ENCODE results near the gene RNF151. TPM values are rescaled to one million over a fixed set of nuclear protein-coding genes. Genes with fewer than 3 reads are reported as not detected.

RNF151 gene
- total RNA-seq, 1 donor from 2014 or later = not detected

DNA sequence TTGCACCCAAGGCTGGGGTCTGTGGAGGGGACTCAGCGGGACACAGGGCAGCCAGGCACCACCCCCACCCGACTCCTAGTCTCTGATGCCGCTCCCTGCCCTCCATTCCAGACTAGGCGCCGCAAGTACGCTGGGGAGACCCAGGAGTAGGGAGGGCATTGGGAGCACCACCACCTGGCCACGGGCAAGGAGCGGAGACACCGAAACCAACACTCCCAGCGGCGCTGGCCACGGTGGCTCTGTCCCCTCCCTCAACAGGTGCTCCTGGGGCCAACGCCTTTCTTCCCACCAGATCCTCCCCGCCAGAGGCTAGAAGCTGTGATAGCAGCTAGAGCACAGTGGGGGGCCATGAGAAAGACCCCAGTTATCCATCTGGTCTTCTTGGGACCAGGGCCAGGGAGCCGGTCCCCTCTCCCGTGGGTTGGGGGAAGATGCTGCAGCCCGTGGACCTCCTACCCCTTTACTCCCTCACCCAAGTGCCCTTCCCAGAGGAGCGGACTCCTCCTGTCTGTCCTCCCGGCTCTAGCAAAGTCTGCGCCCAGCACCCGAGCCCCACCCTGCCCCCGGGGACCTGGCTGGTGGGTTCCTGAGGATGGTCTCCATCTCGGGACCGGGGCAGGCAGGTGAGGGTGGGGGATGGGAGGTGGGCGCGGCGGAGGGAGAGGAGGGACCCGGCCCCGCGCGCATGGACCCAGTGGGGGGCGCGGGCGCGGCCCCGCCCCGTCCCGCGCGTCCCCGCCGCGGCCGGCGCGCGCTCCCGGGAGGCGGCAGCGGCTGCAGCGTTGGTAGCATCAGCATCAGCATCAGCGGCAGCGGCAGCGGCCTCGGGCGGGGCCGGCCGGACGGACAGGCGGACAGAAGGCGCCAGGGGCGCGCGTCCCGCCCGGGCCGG is 22.8 kb downstream of the RNF151 start, which contains the start of gene SYNGR3:
TSS of gene SYNGR3 (plus strand) at position 762 of the 892 bp plus-strand sequence. CDS start 133 bp downstream, outside the sequence.
- H3K27ac Mint-ChIP-seq (ENCODE audit: unreplicated experiment) = no peak within 1 kb of the TSS
- H3K27me3 ChIP-seq (ENCODE audit: insufficient read depth, low read length) = peaks cover 25% of the 10 kb centered on the region
- peak within 1 kb of the TSS; percentile 34 for H2AFZ ChIP-seq (ENCODE audit: low read depth, low read length)
- DNase-seq (ENCODE audit: low read depth) (no peak), FAIRE-seq (no peak)
- no peaks in the 10 kb centered on the region for H3K9me3 Mint-ChIP-seq (ENCODE audit: unreplicated experiment)
- no peak within 1 kb of the TSS for H3K9ac ChIP-seq (ENCODE audit: low read length)
- peak within 1 kb of the TSS; percentile 48 for H3K4me2 ChIP-seq (ENCODE audit: low read length)
- H3K9me3 ChIP-seq (ENCODE audit: insufficient read depth, low read depth, low read length) = peaks cover 3% of the 10 kb centered on the region
- H3K4me3 ChIP-seq (ENCODE audit: insufficient read depth, low read depth, low read length) = no peak within 1 kb of the TSS
- H4K20me1 ChIP-seq (ENCODE audit: insufficient read depth, low read length) = peaks cover 15% of the 10 kb centered on the region
- H3K36me3 ChIP-seq (ENCODE audit: insufficient read depth, low read length) = peaks cover 5% of the 10 kb centered on the region
- peaks cover 17% of the 10 kb centered on the region for H3K27me3 Mint-ChIP-seq (ENCODE audit: low read depth, unreplicated experiment)
- TF ChIP-seq, protein P1, sequence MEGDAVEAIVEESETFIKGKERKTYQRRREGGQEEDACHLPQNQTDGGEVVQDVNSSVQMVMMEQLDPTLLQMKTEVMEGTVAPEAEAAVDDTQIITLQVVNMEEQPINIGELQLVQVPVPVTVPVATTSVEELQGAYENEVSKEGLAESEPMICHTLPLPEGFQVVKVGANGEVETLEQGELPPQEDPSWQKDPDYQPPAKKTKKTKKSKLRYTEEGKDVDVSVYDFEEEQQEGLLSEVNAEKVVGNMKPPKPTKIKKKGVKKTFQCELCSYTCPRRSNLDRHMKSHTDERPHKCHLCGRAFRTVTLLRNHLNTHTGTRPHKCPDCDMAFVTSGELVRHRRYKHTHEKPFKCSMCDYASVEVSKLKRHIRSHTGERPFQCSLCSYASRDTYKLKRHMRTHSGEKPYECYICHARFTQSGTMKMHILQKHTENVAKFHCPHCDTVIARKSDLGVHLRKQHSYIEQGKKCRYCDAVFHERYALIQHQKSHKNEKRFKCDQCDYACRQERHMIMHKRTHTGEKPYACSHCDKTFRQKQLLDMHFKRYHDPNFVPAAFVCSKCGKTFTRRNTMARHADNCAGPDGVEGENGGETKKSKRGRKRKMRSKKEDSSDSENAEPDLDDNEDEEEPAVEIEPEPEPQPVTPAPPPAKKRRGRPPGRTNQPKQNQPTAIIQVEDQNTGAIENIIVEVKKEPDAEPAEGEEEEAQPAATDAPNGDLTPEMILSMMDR (IDR thresholded peaks at IDR 0.05; ENCODE audit: insufficient read depth, low read depth, low read length) = no peak
- TF ChIP-seq EZH2 (IDR thresholded peaks at IDR 0.05; ENCODE audit: insufficient read depth, low read length) = peak; percentile 93
- H3K4me1 Mint-ChIP-seq (ENCODE audit: low read depth, unreplicated experiment) = no peaks in the 10 kb centered on the region
- no peak within 1 kb of the TSS for H3K27ac ChIP-seq (ENCODE audit: low read depth, low read length)
- H3K79me2 ChIP-seq (ENCODE audit: insufficient read depth, low read length) = peaks cover 16% of the 10 kb centered on the region
- peaks cover 3% of the 10 kb centered on the region for H3K36me3 Mint-ChIP-seq (ENCODE audit: low read depth, unreplicated experiment)
- no peak within 1 kb of the TSS for H3K4me3 Mint-ChIP-seq (ENCODE audit: unreplicated experiment)
- peaks cover 24% of the 10 kb centered on the region for H3K4me1 ChIP-seq (ENCODE audit: insufficient read depth, low read length)

DNA sequence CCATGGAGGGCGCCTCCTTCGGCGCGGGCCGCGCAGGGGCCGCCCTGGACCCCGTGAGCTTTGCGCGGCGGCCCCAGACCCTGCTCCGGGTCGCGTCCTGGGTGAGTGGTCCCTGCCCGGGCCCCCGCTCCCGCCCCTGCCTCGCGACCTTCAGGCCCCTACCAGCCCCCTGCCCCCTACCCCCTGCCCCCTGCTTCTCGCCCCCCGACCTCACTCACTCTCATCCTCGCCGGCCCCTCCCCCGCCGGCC is 23.4 kb downstream of the RNF151 start:
- TF ChIP-seq, protein P1 (IDR thresholded peaks at IDR 0.05; ENCODE audit: insufficient read depth, low read depth, low read length) = no peak
- TF ChIP-seq EZH2 (IDR thresholded peaks at IDR 0.05; ENCODE audit: insufficient read depth, low read length) = no peak
- H3K36me3 ChIP-seq (ENCODE audit: insufficient read depth, low read length) = peaks cover 5% of the 10 kb centered on the region
- H3K36me3 Mint-ChIP-seq (ENCODE audit: low read depth, unreplicated experiment) = peaks cover 3% of the 10 kb centered on the region

More for the DNA sequence above, 23.4 kb downstream of the RNF151 start:
- H3K27me3 Mint-ChIP-seq (ENCODE audit: low read depth, unreplicated experiment) = peaks cover 17% of the 10 kb centered on the region
- Histone ChIP-seq H3K4me2 (ENCODE audit: low read length) (peak overlapping the region; percentile 48), H3K4me1 (ENCODE audit: insufficient read depth, low read length) (peaks cover 19% of the 10 kb centered on the region), H4K20me1 (ENCODE audit: insufficient read depth, low read length) (peaks cover 14% of the 10 kb centered on the region), H3K79me2 (ENCODE audit: insufficient read depth, low read length) (peaks cover 12% of the 10 kb centered on the region), H3K4me3 (ENCODE audit: insufficient read depth, low read depth, low read length) (no peak overlapping the region), H3K9me3 (ENCODE audit: insufficient read depth, low read depth, low read length) (peaks cover 3% of the 10 kb centered on the region), H3K9ac (ENCODE audit: low read length) (no peak overlapping the region), H3K27ac (ENCODE audit: low read depth, low read length) (no peak overlapping the region), H3K27me3 (ENCODE audit: insufficient read depth, low read length) (peaks cover 25% of the 10 kb centered on the region), H2AFZ (ENCODE audit: low read depth, low read length) (no peak overlapping the region)
- H3K27ac Mint-ChIP-seq (ENCODE audit: unreplicated experiment) = no peak overlapping the region
- no peak overlapping the region for H3K4me3 Mint-ChIP-seq (ENCODE audit: unreplicated experiment)
- H3K4me1 Mint-ChIP-seq (ENCODE audit: low read depth, unreplicated experiment) = no peaks in the 10 kb centered on the region
- no peaks in the 10 kb centered on the region for H3K9me3 Mint-ChIP-seq (ENCODE audit: unreplicated experiment)
- FAIRE-seq (no peak), DNase-seq (ENCODE audit: low read depth) (no peak)

Data from astrocyte (in vitro differentiated cells and primary cell).